GM18519 (cell line): Measurements from ENCODE around the gene CA12.

Experiments used
- ATAC-seq: cut with Tn5 transposase; IDR thresholded peaks from one replicate; pipeline ENCODE4 v1.9.1; 2021; ENCODE audit warnings: mild to moderate bottlenecking, moderate library complexity; ENCODE audit not compliant: unreplicated experiment, low FRiP score

The CA12 gene

GRCh38 chr15:63314409-63314808 lies 67.2 kb downstream of the CA12 start:
- no peak for ATAC-seq

GRCh38 chr15:63313825-63314224 lies 67.8 kb downstream of the CA12 start:
- no peak for ATAC-seq

GRCh38 chr15:63312286-63312685 lies 69.4 kb downstream of the CA12 start:
- no peak for ATAC-seq

GRCh38 chr15:63310646-63311045 lies 71.0 kb downstream of the CA12 start:
- no peak for ATAC-seq

GRCh38 chr15:63308947-63309346 lies 72.7 kb downstream of the CA12 start:
- no peak for ATAC-seq

- ATAC-seq: no peak
Observed at GRCh38 chr15:63308491-63308890, 73.2 kb downstream of the CA12 start.

GRCh38 chr15:63306492-63307073 lies 75.1 kb downstream of the CA12 start:
- ATAC-seq: no peak

- ATAC-seq: no peak
Observed at GRCh38 chr15:63305260-63305659, 76.4 kb downstream of the CA12 start.

GRCh38 chr15:63301088-63301487 lies 80.6 kb downstream of the CA12 start:
- ATAC-seq: no peak

- ATAC-seq: no peak
Observed at GRCh38 chr15:63299943-63300575, 81.6 kb downstream of the CA12 start.

GRCh38 chr15:63296195-63296594 lies 85.5 kb downstream of the CA12 start:
- ATAC-seq: no peak

GRCh38 chr15:63295341-63295740 lies 86.3 kb downstream of the CA12 start:
- ATAC-seq: no peak

- no peak for ATAC-seq
Observed at GRCh38 chr15:63294359-63294758, 87.3 kb downstream of the CA12 start.

- no peak for ATAC-seq
Observed at GRCh38 chr15:63292771-63293170, 88.9 kb downstream of the CA12 start.

- no peak for ATAC-seq
Observed at GRCh38 chr15:63292241-63292640, 89.4 kb downstream of the CA12 start.

GRCh38 chr15:63291507-63291906 lies 90.1 kb downstream of the CA12 start:
- ATAC-seq: no peak

- ATAC-seq: no peak
Observed at GRCh38 chr15:63288778-63289378, 92.8 kb downstream of the CA12 start.

GRCh38 chr15:63288342-63288741 lies 93.3 kb downstream of the CA12 start:
- no peak for ATAC-seq

- no peak for ATAC-seq
Observed at GRCh38 chr15:63287109-63287508, 94.5 kb downstream of the CA12 start.

- no peak for ATAC-seq
Observed at GRCh38 chr15:63284335-63284734, 97.3 kb downstream of the CA12 start.

- no peak for ATAC-seq
Observed at GRCh38 chr15:63283126-63283525, 98.5 kb downstream of the CA12 start.

GRCh38 chr15:63277893-63278456 lies 103.7 kb downstream of the CA12 start:
- no peak for ATAC-seq
